HepG2 (cell line): ENCODE data around the gene ARID5B. TPM values are rescaled to one million over a fixed set of nuclear protein-coding genes. Genes with fewer than 3 reads are reported as not detected.
A peak's percentile ranks its signal among the peaks of the same experiment; 100 is the strongest.

Source experiments
- ARHGAP35 ChIP-seq: sonication (generic); formaldehyde crosslinking; IDR thresholded peaks from 2 replicates; pipeline ENCODE4 v1.9.0; 2022; ENCODE audit warnings: mild to moderate bottlenecking, inconsistent platforms, moderate library complexity, missing genetic modification reagents, borderline replicate concordance
- ATF2 ChIP-seq: sonication (generic); formaldehyde crosslinking; IDR thresholded peaks from 2 replicates; pipeline ENCODE4 v1.4.0; 2020; ENCODE audit warnings: missing genetic modification reagents
- CREB3 ChIP-seq: sonication (generic); formaldehyde crosslinking; IDR thresholded peaks from 2 replicates; pipeline ENCODE4 v1.5.0; 2020; ENCODE audit warnings: missing genetic modification reagents
- CTCF ChIP-seq: sonication (generic); formaldehyde crosslinking; IDR thresholded peaks from 2 replicates; pipeline ENCODE4 v1.5.0; 2020; ENCODE audit warnings: mild to moderate bottlenecking, missing genetic modification reagents, moderate library complexity
- GATA4 ChIP-seq: sonication (generic); IDR thresholded peaks from 2 replicates; pipeline ENCODE4 v1.6.1; 2016; ENCODE audit warnings: antibody characterized with exemption, low read depth, borderline replicate concordance
- IRF1 ChIP-seq: sonication (generic); formaldehyde crosslinking; IDR thresholded peaks from 2 replicates; pipeline ENCODE4 v1.4.0; 2020; ENCODE audit warnings: low read depth, mild to moderate bottlenecking, missing genetic modification reagents
- KLF12 ChIP-seq: sonication (generic); formaldehyde crosslinking; IDR thresholded peaks from 2 replicates; pipeline ENCODE4 v1.4.0; 2020; ENCODE audit warnings: missing genetic modification reagents, borderline replicate concordance
- MXD1 ChIP-seq: sonication (generic); formaldehyde crosslinking; IDR thresholded peaks from 2 replicates; pipeline ENCODE4 v1.4.0; 2020; ENCODE audit warnings: mild to moderate bottlenecking, missing genetic modification reagents
- NCOA5 ChIP-seq: sonication (generic); formaldehyde crosslinking; IDR thresholded peaks from 2 replicates; pipeline ENCODE4 v1.4.0; 2020; ENCODE audit warnings: missing genetic modification reagents
- RBM39 ChIP-seq: fragments of 200-400 bp; formaldehyde crosslinking; IDR thresholded peaks from one replicate; pipeline ENCODE4 v1.6.1; 2018; ENCODE audit warnings: antibody characterized with exemption, mild to moderate bottlenecking, low read depth, low read length; ENCODE audit not compliant: poor library complexity, severe bottlenecking
- SMYD3 ChIP-seq: sonication (generic); formaldehyde crosslinking; IDR thresholded peaks from 2 replicates; pipeline ENCODE4 v1.8.1; 2023; ENCODE audit warnings: mild to moderate bottlenecking, missing genetic modification reagents
- ZNF230 ChIP-seq: sonication (generic); formaldehyde crosslinking; IDR thresholded peaks from 2 replicates; pipeline ENCODE4 v1.4.0; 2020; ENCODE audit warnings: mild to moderate bottlenecking, missing genetic modification reagents
- ZNF251 ChIP-seq: sonication (generic); formaldehyde crosslinking; IDR thresholded peaks from 2 replicates; pipeline ENCODE4 v1.9.0; 2021; ENCODE audit warnings: mild to moderate bottlenecking, missing genetic modification reagents
- ZNF281 ChIP-seq: sonication (generic); formaldehyde crosslinking; IDR thresholded peaks from 2 replicates; pipeline ENCODE4 v1.4.0; 2020; ENCODE audit warnings: missing genetic modification reagents, borderline replicate concordance
- ZNF33B ChIP-seq: sonication (generic); formaldehyde crosslinking; IDR thresholded peaks from 2 replicates; pipeline ENCODE4 v1.5.1; 2020; ENCODE audit warnings: mild to moderate bottlenecking, missing genetic modification reagents
- ZNF431 ChIP-seq: sonication (generic); formaldehyde crosslinking; IDR thresholded peaks from 2 replicates; pipeline ENCODE4 v1.9.0; 2022; ENCODE audit warnings: missing genetic modification reagents, low read depth, mild to moderate bottlenecking, borderline replicate concordance
- ZNF432 ChIP-seq: sonication (generic); formaldehyde crosslinking; IDR thresholded peaks from 2 replicates; pipeline ENCODE4 v1.5.0; 2020; ENCODE audit warnings: missing genetic modification reagents, mild to moderate bottlenecking, borderline replicate concordance
- ZNF7 ChIP-seq: IDR thresholded peaks from 2 replicates; pipeline ENCODE4 v1.6.1; 2016; ENCODE audit warnings: missing biosample characterization, missing genetic modification reagents
- polyA plus RNA-seq, 8 experiments: library from polyadenylated mRNA; depleted of rRNA in 3 of 8; stranded (reverse) in 7 of 8; unstranded in 1 of 8; fragments of >200 nt; fragmentation: Illumina TruSeq in 4 of 8; extraction: Trizol in 4 of 8; gene quantifications; 2 replicates each; pipeline versions ENCODE4 v1.2.1 to v1.2.3, GENCODE V29; 2011 to 2016; ENCODE audit warnings: low read depth in 4 of 8, missing spikeins in 1 of 8, mixed read lengths in 1 of 8; ENCODE audit not compliant: insufficient read depth in 1 of 8
- total RNA-seq, 5 experiments: library from RNA; depleted of rRNA; stranded (reverse); fragments of >200 nt; fragmentation: Illumina TruSeq; extraction: Trizol; gene quantifications; 2 replicates each; pipeline ENCODE4 v1.2.3, GENCODE V29; 2016; ENCODE audit warnings: low read depth in 1 of 5

Gene ARID5B
- total and polyA plus RNA-seq, 2 of the 13 experiments (the other 11 are each of a cell fraction or from before 2014, with no cell fraction given): 6.2 to 21.1 TPM

- TF ChIP-seq ZNF281 (CRISPR knock-in tag) (peak; percentile 54), ZNF251 (no peak), MXD1 (CRISPR knock-in tag) (no peak), GATA4 (no peak), KLF12 (no peak), ZNF33B (CRISPR knock-in tag) (no peak; the same call in 1 of the 2 replicates), SMYD3 (CRISPR knock-in tag) (no peak), ZNF432 (CRISPR knock-in tag) (no peak), ZNF431 (CRISPR knock-in tag) (no peak), IRF1 (CRISPR knock-in tag) (no peak), RBM39 (no peak), ZNF230 (no peak), ZNF7 (CRISPR knock-in tag) (no peak), CREB3 (CRISPR knock-in tag) (no peak), ARHGAP35 (CRISPR knock-in tag) (no peak), ATF2 (CRISPR knock-in tag) (0 out of 2 replicates have a peak, but pooled peaks have one; percentile 4), CTCF (CRISPR knock-in tag) (peak; percentile 58), NCOA5 (CRISPR knock-in tag) (no peak)
Measured at GRCh38 chr10:61902445-61903220, 1.1 kb downstream of the ARID5B start (continued).
